ENCODE results near the gene SLC2A2.

GRCh38 chr3:171066206-171066605, 39.7 kb upstream of the SLC2A2 start:
- TF ChIP-seq CTCF (conservative IDR thresholded peaks at IDR 0.05; ENCODE audit: low read length) (no peak), EZH2phosphoT487 (IDR thresholded peaks at IDR 0.05; ENCODE audit: borderline replicate concordance) (no peak)

All from Loucy (cell line).